CD14-positive monocyte (primary cell): ENCODE results near the gene C1QTNF8. TPM values are rescaled to one million over a fixed set of nuclear protein-coding genes. Genes with fewer than 3 reads are reported as not detected.

Experiments
- DNase-seq, 3 donors: peaks; one replicate each; pipeline ENCODE4 v3.0.0-alpha.2; 2011 to 2022
- H2AFZ ChIP-seq: 2 replicates; pipeline ENCODE4 v1.6.0; 2012; ENCODE audit warnings: mild to moderate bottlenecking, low read depth, low read length, inconsistent platforms; ENCODE audit not compliant: insufficient read depth, poor library complexity, severe bottlenecking
- H3K27ac ChIP-seq, 2 donors: 1 replicate in 1 of 2; 2 replicates in 1 of 2; pipeline ENCODE4 v1.5.1; 2012 to 2013; ENCODE audit warnings: low read length in 2 of 2, control low read depth in 1 of 2, inconsistent platforms in 1 of 2, low read depth in 1 of 2, mild to moderate bottlenecking in 1 of 2
- H3K27me3 ChIP-seq, 2 donors: one replicate each; pipeline versions ENCODE4 v1.6.0 to v1.6.1; 2011 to 2013; ENCODE audit warnings: low read length in 2 of 2; ENCODE audit not compliant: control insufficient read depth in 2 of 2, insufficient read depth in 2 of 2
- H3K36me3 ChIP-seq, 2 donors: replicated peaks in 1 of 2; 1 replicate in 1 of 2; 2 replicates in 1 of 2; pipeline versions ENCODE4 v1.5.1 to v1.6.1; 2012 to 2013; ENCODE audit warnings: low read length in 2 of 2, control low read depth in 1 of 2, inconsistent platforms in 1 of 2, mild to moderate bottlenecking in 1 of 2; ENCODE audit not compliant: insufficient read depth in 2 of 2, control insufficient read depth in 1 of 2
- H3K4me1 ChIP-seq, 2 donors: 1 replicate in 1 of 2; 2 replicates in 1 of 2; pipeline versions ENCODE4 v1.5.1 to v1.6.1; 2012 to 2013; ENCODE audit warnings: low read length in 2 of 2, control low read depth in 1 of 2, inconsistent platforms in 1 of 2, mild to moderate bottlenecking in 1 of 2, moderate library complexity in 1 of 2; ENCODE audit not compliant: insufficient read depth in 2 of 2, control insufficient read depth in 1 of 2
- H3K4me2 ChIP-seq: replicated peaks from 2 replicates; pipeline ENCODE3; 2012; ENCODE audit warnings: low read length, moderate library complexity, mild to moderate bottlenecking; ENCODE audit not compliant: poor library complexity, severe bottlenecking; ENCODE audit errors: extremely low read depth
- H3K4me3 ChIP-seq, 3 experiments: fragments of 200-600 bp in 1 of 3; sonication (generic) in 1 of 3; replicated peaks in 1 of 3; 1 replicate in 2 of 3; 2 replicates in 1 of 3; pipeline ENCODE4 v1.5.1; 2011 to 2013; ENCODE audit warnings: low read length in 3 of 3, mild to moderate bottlenecking in 3 of 3, control low read depth in 2 of 3, low read depth in 2 of 3, inconsistent platforms in 1 of 3, moderate library complexity in 1 of 3
- H3K79me2 ChIP-seq: 2 replicates; pipeline ENCODE4 v1.6.0; 2012; ENCODE audit warnings: mild to moderate bottlenecking, control low read depth, inconsistent platforms, low read length, moderate library complexity; ENCODE audit not compliant: insufficient read depth
- H3K9ac ChIP-seq: 2 replicates; pipeline ENCODE4 v1.6.0; 2017; ENCODE audit warnings: low read length, mild to moderate bottlenecking; ENCODE audit not compliant: insufficient read depth, poor library complexity, severe bottlenecking
- H3K9me3 ChIP-seq, 2 donors: replicated peaks in 1 of 2; 1 replicate in 1 of 2; 2 replicates in 1 of 2; pipeline versions ENCODE4 v1.5.1 to v1.6.1; 2012 to 2013; ENCODE audit warnings: low read length in 2 of 2, control low read depth in 1 of 2; ENCODE audit not compliant: control insufficient read depth in 1 of 2, insufficient read depth in 1 of 2
- H4K20me1 ChIP-seq: 2 replicates; pipeline ENCODE4 v1.6.0; 2012; ENCODE audit warnings: mild to moderate bottlenecking, low read length, control low read depth, moderate library complexity; ENCODE audit not compliant: insufficient read depth
- H3K27ac Mint-ChIP-seq, 7 donors: one replicate each; pipeline ENCODE4 v1.8.0; 2020; ENCODE audit warnings: mild to moderate bottlenecking in 7 of 7, mixed read lengths in 7 of 7, moderate library complexity in 6 of 7, inconsistent platforms in 2 of 7
- H3K27me3 Mint-ChIP-seq, 3 donors: one replicate each; pipeline ENCODE4 v1.8.0; 2021 to 2022; ENCODE audit warnings: low read depth in 3 of 3, mild to moderate bottlenecking in 3 of 3, mixed read lengths in 3 of 3, moderate library complexity in 3 of 3, inconsistent platforms in 1 of 3
- H3K36me3 Mint-ChIP-seq, 2 donors: one replicate each; pipeline ENCODE4 v1.8.0; 2020; ENCODE audit warnings: mixed read lengths in 2 of 2, inconsistent platforms in 1 of 2, mild to moderate bottlenecking in 1 of 2
- H3K4me1 Mint-ChIP-seq: one replicate; pipeline ENCODE4 v1.8.0; 2020; ENCODE audit warnings: mild to moderate bottlenecking, mixed read lengths
- H3K4me3 Mint-ChIP-seq, 2 donors: one replicate each; pipeline ENCODE4 v1.8.0; 2020; ENCODE audit warnings: mild to moderate bottlenecking in 2 of 2, mixed read lengths in 2 of 2, moderate library complexity in 1 of 2
- H3K9me3 Mint-ChIP-seq, 7 donors: one replicate each; pipeline ENCODE4 v1.8.0; 2020 to 2022; ENCODE audit warnings: mixed read lengths in 7 of 7, mild to moderate bottlenecking in 6 of 7, moderate library complexity in 6 of 7, inconsistent platforms in 2 of 7
- CTCF ChIP-seq: fragments of 200-600 bp; IDR thresholded peaks from one replicate; pipeline ENCODE4 v1.8.0; 2022; ENCODE audit warnings: antibody characterized with exemption, mild to moderate bottlenecking
- WGBS: methylation state at CpG from one replicate; pipeline ENCODE4 v1.1.5; 2013; ENCODE audit warnings: missing lambda C conversion rate; ENCODE audit not compliant: insufficient coverage; 5-methylcytosine and 5-hydroxymethylcytosine counted together
- intact Hi-C, 2 donors: fragments of 100-400 bp; cut with micrococcal nuclease; formaldehyde crosslinking; loops; one replicate each; pipeline versions ENCODE4 v1.15.0 to v1.15.1; 2023
- polyA plus RNA-seq, 3 donors: library from polyadenylated mRNA; depleted of rRNA in 1 of 3; unstranded in 2 of 3; stranded (reverse) in 1 of 3; fragments of 300-500 nt in 2 of 3; fragments of >200 nt in 1 of 3; fragmentation: Illumina TruSeq in 2 of 3; gene quantifications; 1 replicate in 2 of 3; 2 replicates in 1 of 3; pipeline ENCODE4 v1.2.3, GENCODE V29; 2012 to 2021

The C1QTNF8 gene
- polyA plus RNA-seq, 3 donors, result not detected

- H3K4me3 Mint-ChIP-seq, result no peak overlapping the region
- Histone ChIP-seq H3K27me3 (peaks cover 0 to 12% of the 10 kb centered on the region in 2 donors), H3K36me3 (no peaks in the 10 kb centered on the region), H4K20me1 (no peaks in the 10 kb centered on the region), H3K4me1 (no peaks in the 10 kb centered on the region), H3K9me3 (no peaks in the 10 kb centered on the region), H3K79me2 (no peaks in the 10 kb centered on the region), H3K9ac (no peak overlapping the region), H3K4me2 (no peak overlapping the region), H3K27ac (no peak overlapping the region), H3K4me3 (no peak overlapping the region), H2AFZ (no peak overlapping the region)
- no peaks in the 10 kb centered on the region for H3K4me1 Mint-ChIP-seq
- H3K27me3 Mint-ChIP-seq, result peaks cover 2 to 52% (median 5%) of the 10 kb centered on the region in 3 donors
- H3K9me3 Mint-ChIP-seq, result peaks cover 0 to 6% (median under 1%) of the 10 kb centered on the region in 7 donors
- no peaks in the 10 kb centered on the region for H3K36me3 Mint-ChIP-seq
- intact Hi-C loops, result no loop called here
- no peak overlapping the region for H3K27ac Mint-ChIP-seq
- no peak for DNase-seq
- TF ChIP-seq CTCF, result no peak
- 91% methylated on average over 30 of the region's 36 CpGs for WGBS
These were observed 18.0 kb downstream of the C1QTNF8 start for GRCh38 chr16:1077877-1078578.

GRCh38 chr16:1076801-1077576, 19.1 kb downstream of the C1QTNF8 start:
- no peaks in the 10 kb centered on the region for H3K79me2 ChIP-seq
- no peaks in the 10 kb centered on the region for H3K4me1 ChIP-seq
- H3K27ac Mint-ChIP-seq, result peak overlapping the region in 1 of 7 donors; percentile 13
- 57% methylated on average over 9 of the region's 16 CpGs for WGBS
- H3K9ac ChIP-seq, result no peak overlapping the region
- H3K4me3 ChIP-seq, result no peak overlapping the region
- intact Hi-C loops, result no loop called here
- no peak overlapping the region for H2AFZ ChIP-seq
- H3K27me3 ChIP-seq, result peaks cover 0 to 14% of the 10 kb centered on the region in 2 donors
- peaks cover 0 to 1% (median 0%) of the 10 kb centered on the region in 7 donors for H3K9me3 Mint-ChIP-seq
- DNase-seq, result no peak
- no peaks in the 10 kb centered on the region for H3K36me3 Mint-ChIP-seq
- H3K36me3 ChIP-seq, result no peaks in the 10 kb centered on the region
- no peak overlapping the region for H3K4me2 ChIP-seq
- H3K27me3 Mint-ChIP-seq, result peaks cover 3 to 52% (median 13%) of the 10 kb centered on the region in 3 donors
- H3K27ac ChIP-seq, result no peak overlapping the region
- TF ChIP-seq CTCF, result no peak
- no peaks in the 10 kb centered on the region for H3K4me1 Mint-ChIP-seq
- no peaks in the 10 kb centered on the region for H4K20me1 ChIP-seq
- H3K4me3 Mint-ChIP-seq, result no peak overlapping the region
- no peaks in the 10 kb centered on the region for H3K9me3 ChIP-seq
